BE2C (cell line): ENCODE results near the gene DAD1.

Source experiments
- DNase-seq: peaks from one replicate; pipeline ENCODE4 v3.0.0-alpha.2; 2020
- H3K27me3 ChIP-seq: fragments of 250-450 bp; sonication (Bioruptor Pico); 2 replicates; pipeline ENCODE4 v1.5.1; 2020; ENCODE audit warnings: mild to moderate bottlenecking
- H3K36me3 ChIP-seq: fragments of 250-450 bp; sonication (Bioruptor Pico); 2 replicates; pipeline ENCODE4 v1.5.1; 2020; ENCODE audit warnings: mild to moderate bottlenecking
- H3K4me1 ChIP-seq: fragments of 250-450 bp; sonication (Bioruptor Pico); 2 replicates; pipeline ENCODE4 v1.5.1; 2020
- H3K4me3 ChIP-seq: 2 replicates; pipeline ENCODE4 v1.5.1; 2011; ENCODE audit warnings: low read depth, low read length
- H3K9me3 ChIP-seq: fragments of 250-450 bp; sonication (Bioruptor Pico); 2 replicates; pipeline ENCODE4 v1.5.1; 2020
- CTCF ChIP-seq: IDR thresholded peaks from 2 replicates; pipeline ENCODE4 v1.5.1; 2012; ENCODE audit warnings: mild to moderate bottlenecking, low read depth, low read length

The DAD1 gene

DNA sequence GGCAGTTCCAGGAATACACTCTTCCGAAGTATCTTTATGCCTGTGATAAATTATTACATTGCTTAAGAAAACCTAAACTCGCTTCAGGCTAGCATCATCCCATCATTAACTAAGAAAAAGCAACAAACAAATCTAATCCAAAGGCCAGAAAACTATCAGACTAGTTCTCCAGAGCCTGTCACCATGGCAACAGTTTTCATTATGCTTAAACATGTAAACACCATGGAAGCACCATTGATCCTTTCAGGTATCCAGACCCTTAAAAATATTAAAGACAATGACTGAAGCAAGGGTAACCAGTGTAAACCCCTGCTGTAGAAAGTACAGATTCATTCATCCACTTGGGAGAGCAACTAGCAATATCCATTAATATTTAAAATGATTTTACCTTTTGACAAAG, 9.8 kb downstream of the DAD1 start:
- no peak for TF ChIP-seq CTCF
- 0 out of 2 replicates have a peak, but pooled peaks cover 2% of the 10 kb centered on the region for H3K9me3 ChIP-seq
- DNase-seq: no peak
- H3K4me1 ChIP-seq: no peaks in the 10 kb centered on the region
- no peak overlapping the region for H3K4me3 ChIP-seq
- H3K36me3 ChIP-seq: peaks cover 16% of the 10 kb centered on the region
- H3K27me3 ChIP-seq: no peaks in the 10 kb centered on the region

DNA sequence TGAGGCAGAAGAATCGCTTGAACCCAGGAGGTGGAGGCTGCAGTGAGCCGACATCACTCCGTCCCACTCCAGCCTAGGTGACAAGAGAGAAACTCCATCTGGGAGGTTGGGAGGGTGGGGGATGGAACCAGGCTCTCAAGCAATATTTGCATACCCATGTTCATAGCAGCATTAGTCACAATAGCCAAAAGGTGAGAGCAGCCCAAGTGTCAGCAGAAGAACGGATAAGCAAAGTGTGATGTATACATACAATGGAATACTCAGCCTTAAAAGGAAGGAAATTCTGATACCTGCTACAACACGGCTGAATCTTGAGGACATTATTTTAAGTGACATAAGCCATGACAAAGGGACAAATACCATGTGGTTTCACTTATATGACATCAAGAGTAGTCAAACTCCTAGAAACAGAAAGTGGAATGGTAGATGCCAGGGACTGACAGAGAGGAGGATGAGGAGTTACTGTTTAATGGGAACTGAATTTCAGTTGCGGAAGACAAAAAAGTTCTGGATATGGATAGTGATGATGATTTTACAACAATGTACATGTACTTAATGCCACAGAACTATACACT, 11.6 kb downstream of the DAD1 start:
- H3K4me3 ChIP-seq: no peak overlapping the region
- H3K36me3 ChIP-seq: peaks cover 15% of the 10 kb centered on the region
- H3K4me1 ChIP-seq: no peaks in the 10 kb centered on the region
- H3K27me3 ChIP-seq: no peaks in the 10 kb centered on the region
- no peak for TF ChIP-seq CTCF
- no peak for DNase-seq
- H3K9me3 ChIP-seq: 0 out of 2 replicates have a peak, but pooled peaks cover 2% of the 10 kb centered on the region

GRCh38 chr14:22573804-22574203, 15.2 kb downstream of the DAD1 start:
- Histone ChIP-seq H3K9me3 (0 out of 2 replicates have a peak, but pooled peaks cover 2% of the 10 kb centered on the region), H3K27me3 (no peaks in the 10 kb centered on the region), H3K36me3 (peaks cover 28% of the 10 kb centered on the region), H3K4me3 (no peak overlapping the region), H3K4me1 (no peaks in the 10 kb centered on the region)
- no peak for TF ChIP-seq CTCF
- no peak for DNase-seq

- Histone ChIP-seq H3K27me3 (no peaks in the 10 kb centered on the region), H3K4me1 (no peaks in the 10 kb centered on the region), H3K36me3 (peaks cover 28% of the 10 kb centered on the region), H3K4me3 (no peak overlapping the region), H3K9me3 (0 out of 2 replicates have a peak, but pooled peaks cover 2% of the 10 kb centered on the region)
- no peak for DNase-seq
- TF ChIP-seq CTCF: no peak
These were observed 16.4 kb downstream of the DAD1 start for GRCh38 chr14:22572562-22573058.

GRCh38 chr14:22570132-22570949, 18.7 kb downstream of the DAD1 start:
- peak; percentile 84 for TF ChIP-seq CTCF
- Histone ChIP-seq H3K4me1 (no peaks in the 10 kb centered on the region), H3K9me3 (no peaks in the 10 kb centered on the region), H3K36me3 (peaks cover 23% of the 10 kb centered on the region), H3K27me3 (no peaks in the 10 kb centered on the region), H3K4me3 (no peak overlapping the region)
- DNase-seq: peak; percentile 74

DNA sequence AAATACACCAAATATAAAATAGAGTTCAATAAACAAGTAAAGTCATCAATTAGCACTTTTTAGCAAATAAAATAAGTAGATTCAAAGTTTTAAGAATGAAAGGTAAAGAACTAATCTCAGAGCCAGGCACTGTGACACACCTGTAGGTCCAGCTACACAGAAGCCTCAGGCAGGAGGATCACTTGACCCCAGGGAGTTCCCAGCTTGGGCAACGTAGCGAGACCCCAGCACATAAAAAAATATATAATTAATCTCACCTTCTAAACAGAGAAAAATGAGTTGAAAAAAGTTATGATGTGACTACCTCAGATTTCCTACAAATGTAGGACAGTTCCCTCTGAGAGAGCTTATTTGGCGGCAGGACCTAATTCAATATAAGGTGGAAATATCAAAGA, 19.3 kb downstream of the DAD1 start:
- H3K4me3 ChIP-seq: no peak overlapping the region
- no peaks in the 10 kb centered on the region for H3K4me1 ChIP-seq
- no peak for DNase-seq
- H3K9me3 ChIP-seq: no peaks in the 10 kb centered on the region
- H3K27me3 ChIP-seq: no peaks in the 10 kb centered on the region
- no peak for TF ChIP-seq CTCF
- peaks cover 21% of the 10 kb centered on the region for H3K36me3 ChIP-seq
